ENCODE measurements around the gene NAP1L1.

Gene NAP1L1

DNA sequence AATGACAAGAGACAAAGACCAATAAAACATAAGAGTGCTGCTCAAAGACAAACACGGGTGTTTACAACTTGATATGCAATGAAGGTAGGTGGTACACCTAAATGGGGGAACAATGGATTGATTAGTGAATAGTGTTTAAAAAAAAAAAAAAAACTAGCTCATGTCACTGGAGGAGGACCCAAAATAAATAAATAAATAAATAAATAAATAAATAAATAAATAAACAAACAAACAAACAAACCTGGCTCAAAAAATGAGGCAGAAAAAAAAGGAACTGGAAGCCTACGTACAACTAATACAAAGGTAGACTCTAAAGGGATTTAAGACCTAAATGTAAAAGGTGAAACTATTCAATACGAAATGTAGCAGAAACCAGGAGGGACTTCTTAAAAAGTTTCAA is 18.6 kb downstream of the NAP1L1 start:
- H3K4me3 ChIP-seq (ENCODE audit: low read depth, low read length): no peak overlapping the region
- TF ChIP-seq, protein P1, sequence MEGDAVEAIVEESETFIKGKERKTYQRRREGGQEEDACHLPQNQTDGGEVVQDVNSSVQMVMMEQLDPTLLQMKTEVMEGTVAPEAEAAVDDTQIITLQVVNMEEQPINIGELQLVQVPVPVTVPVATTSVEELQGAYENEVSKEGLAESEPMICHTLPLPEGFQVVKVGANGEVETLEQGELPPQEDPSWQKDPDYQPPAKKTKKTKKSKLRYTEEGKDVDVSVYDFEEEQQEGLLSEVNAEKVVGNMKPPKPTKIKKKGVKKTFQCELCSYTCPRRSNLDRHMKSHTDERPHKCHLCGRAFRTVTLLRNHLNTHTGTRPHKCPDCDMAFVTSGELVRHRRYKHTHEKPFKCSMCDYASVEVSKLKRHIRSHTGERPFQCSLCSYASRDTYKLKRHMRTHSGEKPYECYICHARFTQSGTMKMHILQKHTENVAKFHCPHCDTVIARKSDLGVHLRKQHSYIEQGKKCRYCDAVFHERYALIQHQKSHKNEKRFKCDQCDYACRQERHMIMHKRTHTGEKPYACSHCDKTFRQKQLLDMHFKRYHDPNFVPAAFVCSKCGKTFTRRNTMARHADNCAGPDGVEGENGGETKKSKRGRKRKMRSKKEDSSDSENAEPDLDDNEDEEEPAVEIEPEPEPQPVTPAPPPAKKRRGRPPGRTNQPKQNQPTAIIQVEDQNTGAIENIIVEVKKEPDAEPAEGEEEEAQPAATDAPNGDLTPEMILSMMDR (IDR thresholded peaks at IDR 0.05; ENCODE audit: low read depth, low read length, missing control alignments): no peak
- in situ Hi-C loops (cut with HindIII; ENCODE audit: low sequenced_read_pairs): loop anchor here (25.0 kb wide), 1 partner anchor 271 kb away; the partner anchor contains the start of gene BBS10
- DNase-seq (ENCODE audit: low read depth): no peak

DNA sequence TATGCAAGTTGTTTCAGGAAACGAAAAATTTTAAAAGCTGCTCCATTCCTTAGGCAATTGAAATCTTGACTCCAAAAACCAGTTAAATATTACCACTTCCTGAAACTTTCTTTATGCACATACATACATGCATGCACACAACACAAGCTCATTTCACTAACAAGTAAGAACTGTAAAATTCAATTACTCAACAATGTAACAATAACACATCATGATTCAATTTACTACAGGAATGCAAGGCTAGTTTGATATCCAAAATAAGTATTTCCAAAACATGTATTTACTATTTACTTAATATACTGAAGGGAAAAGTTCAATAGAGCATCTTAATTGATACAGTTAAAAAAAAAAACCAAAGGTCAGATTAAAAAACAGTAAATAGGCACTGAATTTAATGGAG is 19.6 kb downstream of the NAP1L1 start:
- no peak overlapping the region for H3K4me3 ChIP-seq (ENCODE audit: low read depth, low read length)
- in situ Hi-C loops (cut with HindIII; ENCODE audit: low sequenced_read_pairs): loop anchor here (25.0 kb wide), 1 partner anchor 272 kb away; the partner anchor contains the start of gene BBS10
- TF ChIP-seq, protein P1 (IDR thresholded peaks at IDR 0.05; ENCODE audit: low read depth, low read length, missing control alignments): no peak
- DNase-seq (ENCODE audit: low read depth): no peak

DNA sequence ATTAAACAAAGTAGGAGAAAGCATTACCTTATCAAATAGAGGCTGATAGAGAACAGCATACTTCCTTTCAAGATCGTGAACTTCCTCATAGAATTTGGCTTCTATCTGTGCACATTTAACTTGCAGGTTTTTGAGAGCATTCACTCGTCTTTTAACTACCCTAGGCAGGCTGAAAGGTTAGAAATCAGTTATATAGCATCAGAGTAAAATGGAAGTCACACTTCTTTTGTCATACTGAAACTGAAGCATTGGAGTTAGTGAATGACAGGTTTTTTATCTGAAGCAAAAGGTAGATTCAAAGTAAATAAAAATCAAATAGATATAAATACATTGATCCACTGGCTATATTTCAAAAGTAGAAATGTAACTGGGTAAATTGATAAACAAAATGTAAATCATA is 24.4 kb downstream of the NAP1L1 start:
- no peak for DNase-seq (ENCODE audit: low read depth)
- no peak overlapping the region for H3K4me3 ChIP-seq (ENCODE audit: low read depth, low read length)
- TF ChIP-seq, protein P1 (IDR thresholded peaks at IDR 0.05; ENCODE audit: low read depth, low read length, missing control alignments): no peak
- in situ Hi-C loops (cut with HindIII; ENCODE audit: low sequenced_read_pairs): loop anchor here (25.0 kb wide), 1 partner anchor 277 kb away; the partner anchor contains the start of gene BBS10

DNA sequence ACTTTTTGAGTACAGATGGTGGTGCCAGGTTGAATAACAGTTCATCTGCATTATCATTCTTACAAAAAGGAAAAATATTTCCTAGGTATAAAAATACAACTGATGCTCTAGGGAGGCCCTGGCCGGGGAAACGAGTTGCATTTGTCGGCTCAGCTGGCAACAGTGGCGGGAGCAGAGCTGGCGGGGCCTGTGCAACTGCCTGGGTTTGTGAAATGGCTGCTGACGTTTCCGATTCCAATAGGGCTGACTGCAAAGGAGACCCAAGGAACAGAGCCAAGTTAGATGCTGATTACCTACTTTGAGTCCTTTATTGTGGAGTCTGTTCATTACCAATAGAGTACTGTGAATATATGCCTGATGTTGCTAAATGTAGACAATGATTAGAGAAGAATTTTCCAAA is 27.2 kb downstream of the NAP1L1 start:
- no peak for DNase-seq (ENCODE audit: low read depth)
- TF ChIP-seq, protein P1 (IDR thresholded peaks at IDR 0.05; ENCODE audit: low read depth, low read length, missing control alignments): no peak
- in situ Hi-C loops (cut with HindIII; ENCODE audit: low sequenced_read_pairs): loop anchor here (25.0 kb wide), 1 partner anchor 280 kb away; the partner anchor contains the start of gene BBS10

DNA sequence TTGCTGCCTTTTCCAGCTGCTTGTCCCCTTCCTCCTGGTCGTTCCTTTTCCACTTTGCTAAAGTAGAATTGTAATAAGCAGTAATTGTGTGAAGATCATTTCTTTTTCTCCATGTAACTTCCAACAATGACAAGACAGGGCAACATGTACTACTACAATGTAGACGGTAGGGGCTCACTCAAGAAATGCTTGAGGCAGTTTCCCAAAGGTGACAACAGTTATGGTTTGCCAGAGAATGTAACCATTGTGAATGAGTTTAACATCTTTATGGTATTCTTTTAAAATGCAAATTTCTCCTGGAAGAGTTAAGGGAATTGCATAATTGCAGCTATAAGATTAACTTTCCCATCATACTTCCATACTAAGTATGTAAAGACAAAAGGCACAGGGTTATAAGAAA is 29.1 kb downstream of the NAP1L1 start:
- no peak overlapping the region for H3K4me3 ChIP-seq (ENCODE audit: low read depth, low read length)
- in situ Hi-C loops (cut with HindIII; ENCODE audit: low sequenced_read_pairs): loop anchor here (25.0 kb wide), 1 partner anchor 282 kb away; the partner anchor contains the start of gene BBS10
- DNase-seq (ENCODE audit: low read depth): no peak
- TF ChIP-seq, protein P1 (IDR thresholded peaks at IDR 0.05; ENCODE audit: low read depth, low read length, missing control alignments): no peak

More for the DNA sequence above, 27.2 kb downstream of the NAP1L1 start:
- no peak overlapping the region for H3K4me3 ChIP-seq (ENCODE audit: low read depth, low read length)

DNA sequence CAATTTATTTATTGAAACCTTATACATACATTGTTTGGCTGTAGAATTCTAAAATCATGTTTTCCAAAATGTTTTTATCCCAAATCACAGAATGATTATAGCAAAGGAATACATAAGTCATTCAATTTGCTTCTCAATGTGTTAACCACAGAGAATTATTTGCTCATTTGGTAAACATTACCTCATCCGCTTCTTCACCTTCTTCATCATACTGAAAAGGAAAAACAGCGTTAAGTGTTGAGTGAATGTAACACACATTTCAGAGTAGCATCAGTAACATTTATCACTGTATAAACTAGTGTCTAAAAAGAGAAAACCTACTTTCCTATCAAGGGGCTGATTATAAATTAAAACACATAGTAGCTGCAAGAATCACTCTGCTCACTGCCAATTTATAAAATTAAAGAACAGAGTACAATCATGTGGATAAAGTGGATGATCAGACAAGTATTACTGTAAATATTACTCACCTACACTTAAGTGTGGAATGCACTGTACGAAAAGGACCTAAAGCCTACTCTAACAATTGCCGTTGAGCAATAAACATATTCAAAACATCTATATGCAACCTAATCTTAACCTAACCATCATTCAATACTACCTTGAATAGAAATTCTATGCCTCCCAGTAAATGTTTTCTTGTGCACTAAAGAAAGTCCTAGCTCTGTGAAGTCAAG is 34.8 kb downstream of the NAP1L1 start:
- TF ChIP-seq, protein P1 (IDR thresholded peaks at IDR 0.05; ENCODE audit: low read depth, low read length, missing control alignments): no peak
- in situ Hi-C loops (cut with HindIII; ENCODE audit: low sequenced_read_pairs): loop anchor here (25.0 kb wide), 2 partner anchors 288 to 512 kb away; partner anchors contain the start of gene BBS10
- no peak overlapping the region for H3K4me3 ChIP-seq (ENCODE audit: low read depth, low read length)
- no peak for DNase-seq (ENCODE audit: low read depth)
